ENCODE data around the gene HPS5. TPM values are rescaled to one million over a fixed set of nuclear protein-coding genes. Genes with fewer than 3 reads are reported as not detected.
"Not testable (repeated sequence)": the region's sequence is repeated elsewhere in the genome, so short reads cannot be mapped to it uniquely, and the experiment has no call there.

HPS5 gene
- total and polyA plus RNA-seq, 2 donors (not counting 3 experiments of a cell fraction or from before 2014, with no cell fraction given): 4.7 to 14.1 TPM

DNA sequence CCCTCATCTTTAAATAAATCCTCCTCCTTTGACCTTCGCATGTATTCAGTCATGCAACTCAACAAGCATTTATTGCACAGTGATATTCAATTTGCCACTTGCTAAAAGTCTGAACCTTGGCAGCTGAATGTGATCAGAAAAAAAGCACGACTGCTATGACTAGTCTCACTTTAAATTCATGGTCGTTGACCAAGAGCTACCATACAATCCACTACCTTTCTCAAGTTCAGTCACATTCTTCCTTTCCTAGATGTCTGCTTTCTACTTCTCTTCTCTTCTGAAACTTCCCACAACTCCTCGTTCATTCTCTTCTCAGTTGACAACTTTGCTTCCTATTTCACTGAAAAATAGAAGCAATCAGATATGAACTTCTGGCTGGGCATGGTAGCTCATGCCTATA, 57.9 kb downstream of the HPS5 start:
- no peak overlapping the region for H3K9ac ChIP-seq (replicated peaks; ENCODE audit: extremely low read depth, insufficient read depth, low read length)
- no peak overlapping the region for H3K4me3 ChIP-seq (replicated peaks in 1 of 3; ENCODE audit: insufficient read depth in 1 of 3, low read depth in 1 of 3, low read length in 3 of 3)
- H3K27ac ChIP-seq (ENCODE audit: insufficient read depth, low read depth, low read length): no peak overlapping the region
- dilution Hi-C loops (cut with MboI; ENCODE audit: extremely low pct_ligation_motif_present, low sequenced_read_pairs): no loop called here
- no peaks in the 10 kb centered on the region for H3K79me2 ChIP-seq (ENCODE audit: control insufficient read depth, insufficient read depth, low read length)
- no peaks in the 10 kb centered on the region for H3K36me3 ChIP-seq (ENCODE audit: control insufficient read depth in 2 of 2, extremely low read depth in 1 of 2, insufficient read depth in 2 of 2, low read length in 2 of 2)
- H3K9me3 ChIP-seq (replicated peaks; ENCODE audit: control insufficient read depth, insufficient read depth, low read length): no peaks in the 10 kb centered on the region
- no peak overlapping the region for H2AFZ ChIP-seq (ENCODE audit: low read depth, low read length)
- TF ChIP-seq POLR2A (IDR thresholded peaks at IDR 0.05; ENCODE audit: low read depth, low read length): no peak
- no peak overlapping the region for H3K4me2 ChIP-seq (ENCODE audit: insufficient read depth, low read length)
- no peaks in the 10 kb centered on the region for H3K9me1 ChIP-seq (replicated peaks; ENCODE audit: control insufficient read depth, extremely low read depth, insufficient read depth, low read length)
- H3K4me1 ChIP-seq (ENCODE audit: control insufficient read depth, extremely low read depth, insufficient read depth, low read length): no peaks in the 10 kb centered on the region
- intact Hi-C loops (cut with micrococcal nuclease): no loop called here
- FAIRE-seq: no peak
- H3K27me3 ChIP-seq (ENCODE audit: control insufficient read depth in 2 of 2, insufficient read depth in 2 of 2, low read length in 2 of 2): no peaks in the 10 kb centered on the region
- POLR2A ChIA-PET: no interaction called here
- CTCF ChIA-PET: no interaction called here
- BruUV-seq (replicated peaks): no TSS peak
- DNase-seq (ENCODE audit: low read depth, low spot score): no peak
- no peaks in the 10 kb centered on the region for H4K20me1 ChIP-seq (replicated peaks; ENCODE audit: control insufficient read depth, extremely low read depth, insufficient read depth, low read length)

DNA sequence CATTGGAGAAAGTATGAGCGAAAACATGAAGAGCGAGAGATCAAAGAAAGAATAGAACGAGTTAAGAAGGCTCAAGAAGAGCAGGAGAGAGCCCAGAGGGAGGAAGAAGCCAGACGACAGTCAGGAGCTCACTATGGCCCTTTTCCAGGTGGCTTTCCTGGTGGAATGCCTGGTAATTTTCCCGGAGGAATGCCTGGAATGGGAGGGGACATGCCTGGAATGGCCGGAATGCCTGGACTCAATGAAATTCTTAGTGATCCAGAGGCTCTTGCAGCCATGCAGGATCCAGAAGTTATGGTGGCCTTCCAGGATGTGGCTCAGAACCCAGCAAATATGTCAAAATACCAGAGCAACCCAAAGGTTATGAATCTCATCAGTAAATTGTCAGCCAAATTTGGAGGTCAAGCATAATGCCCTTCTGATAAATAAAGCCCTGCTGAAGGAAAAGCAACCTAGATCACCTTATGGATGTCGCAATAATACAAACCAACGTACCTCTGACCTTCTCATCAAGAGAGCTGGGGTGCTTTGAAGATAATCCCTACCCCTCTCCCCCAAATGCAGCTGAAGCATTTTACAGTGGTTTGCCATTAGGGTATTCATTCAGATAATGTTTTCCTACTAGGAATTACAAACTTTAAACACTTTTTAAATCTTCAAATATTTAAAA, 59.1 kb downstream of the HPS5 start:
- H3K9me1 ChIP-seq (replicated peaks; ENCODE audit: control insufficient read depth, extremely low read depth, insufficient read depth, low read length); CTCF ChIA-PET; FAIRE-seq; H3K4me1 ChIP-seq (ENCODE audit: control insufficient read depth, extremely low read depth, insufficient read depth, low read length); H2AFZ ChIP-seq (ENCODE audit: low read depth, low read length); H4K20me1 ChIP-seq (replicated peaks; ENCODE audit: control insufficient read depth, extremely low read depth, insufficient read depth, low read length); H3K4me3 ChIP-seq (replicated peaks in 1 of 3; ENCODE audit: insufficient read depth in 1 of 3, low read depth in 1 of 3, low read length in 3 of 3); BruUV-seq (replicated peaks); POLR2A ChIA-PET; H3K27me3 ChIP-seq (ENCODE audit: control insufficient read depth in 2 of 2, insufficient read depth in 2 of 2, low read length in 2 of 2); H3K36me3 ChIP-seq (ENCODE audit: control insufficient read depth in 2 of 2, extremely low read depth in 1 of 2, insufficient read depth in 2 of 2, low read length in 2 of 2); dilution Hi-C loops (cut with MboI; ENCODE audit: extremely low pct_ligation_motif_present, low sequenced_read_pairs); H3K9ac ChIP-seq (replicated peaks; ENCODE audit: extremely low read depth, insufficient read depth, low read length); H3K27ac ChIP-seq (ENCODE audit: insufficient read depth, low read depth, low read length); H3K79me2 ChIP-seq (ENCODE audit: control insufficient read depth, insufficient read depth, low read length); H3K9me3 ChIP-seq (replicated peaks; ENCODE audit: control insufficient read depth, insufficient read depth, low read length); intact Hi-C loops (cut with micrococcal nuclease); H3K4me2 ChIP-seq (ENCODE audit: insufficient read depth, low read length); DNase-seq (ENCODE audit: low read depth, low spot score): not testable (repeated sequence)

Data from endothelial cell of umbilical vein (primary cell).